ENCODE results near the gene TMEM156.
A peak's percentile ranks its signal among the peaks of the same experiment; 100 is the strongest.
"Not testable (repeated sequence)": the region's sequence is repeated elsewhere in the genome, so short reads cannot be mapped to it uniquely, and the experiment has no call there.

Gene TMEM156

DNA sequence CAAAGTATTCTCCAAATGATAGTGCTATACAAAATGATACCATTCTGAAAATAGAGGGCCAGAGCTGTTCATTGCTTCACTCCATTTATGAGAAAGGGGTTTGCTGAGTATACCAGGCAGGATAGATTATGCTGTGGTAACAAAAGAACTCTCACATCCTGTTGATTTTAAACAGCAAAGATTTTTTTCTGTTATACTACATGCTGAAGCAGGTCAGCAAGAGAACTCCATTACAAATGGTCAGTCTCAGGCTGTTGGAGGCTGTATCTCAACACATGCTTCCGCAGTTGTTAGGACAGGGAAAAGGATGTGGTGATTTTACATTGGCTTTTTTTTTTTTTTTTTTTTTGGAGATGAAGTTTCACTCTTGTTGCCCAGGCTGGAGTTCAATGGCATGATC lies 16.1 kb upstream of the TMEM156 start:
- Histone ChIP-seq H3K9me3 (ENCODE audit: control insufficient read depth, insufficient read depth, low read length) (no peaks in the 10 kb centered on the region), H3K36me3 (ENCODE audit: insufficient read depth, low read length) (no peaks in the 10 kb centered on the region), H3K9ac (ENCODE audit: low read depth, low read length) (no peak overlapping the region), H3K4me1 (ENCODE audit: insufficient read depth, low read length) (peaks cover 14% of the 10 kb centered on the region)

- Histone ChIP-seq H3K9me3 (ENCODE audit: control insufficient read depth, insufficient read depth, low read length) (no peaks in the 10 kb centered on the region), H3K9ac (ENCODE audit: low read depth, low read length) (no peak overlapping the region)
Observed at GRCh38 chr4:39047681-39048080, 15.5 kb upstream of the TMEM156 start.

DNA sequence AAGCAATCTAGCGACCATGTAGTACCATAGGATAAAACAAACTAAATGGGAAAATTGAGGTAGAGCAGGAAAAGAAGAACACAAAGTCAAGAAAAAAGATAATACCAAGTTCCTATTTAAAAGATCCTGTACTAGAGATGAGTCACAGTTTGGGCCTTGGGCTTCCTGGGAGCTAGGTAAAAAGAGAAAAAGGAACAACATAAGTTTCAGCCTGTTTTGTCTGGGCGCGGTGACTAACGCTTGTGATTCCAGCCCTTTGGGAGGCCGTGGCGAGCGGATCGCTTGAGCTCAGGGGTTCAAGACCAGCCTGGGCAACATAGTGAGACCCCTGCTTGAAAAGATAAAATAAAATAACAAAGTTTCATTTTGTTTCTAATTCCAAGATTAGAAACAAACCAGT lies 14.0 kb upstream of the TMEM156 start:
- H3K9ac ChIP-seq (ENCODE audit: low read depth, low read length) = peak overlapping the region; percentile 91; the same call in 1 of the 2 replicates
- H3K4me1 ChIP-seq (ENCODE audit: insufficient read depth, low read length) = peaks cover 13% of the 10 kb centered on the region
- H3K36me3 ChIP-seq (ENCODE audit: insufficient read depth, low read length) = no peaks in the 10 kb centered on the region
- no peaks in the 10 kb centered on the region for H3K9me3 ChIP-seq (ENCODE audit: control insufficient read depth, insufficient read depth, low read length)

More at GRCh38 chr4:39047681-39048080, 15.5 kb upstream of the TMEM156 start:
- Histone ChIP-seq H3K4me1 (ENCODE audit: insufficient read depth, low read length) (peaks cover 19% of the 10 kb centered on the region), H3K36me3 (ENCODE audit: insufficient read depth, low read length) (no peaks in the 10 kb centered on the region)

GRCh38 chr4:39045827-39046221 lies 13.6 kb upstream of the TMEM156 start:
- peaks cover 12% of the 10 kb centered on the region for H3K4me1 ChIP-seq (ENCODE audit: insufficient read depth, low read length)
- peak overlapping the region; percentile 91; the same call in 1 of the 2 replicates for H3K9ac ChIP-seq (ENCODE audit: low read depth, low read length)
- H3K36me3 ChIP-seq (ENCODE audit: insufficient read depth, low read length) = no peaks in the 10 kb centered on the region
- no peaks in the 10 kb centered on the region for H3K9me3 ChIP-seq (ENCODE audit: control insufficient read depth, insufficient read depth, low read length)

- Histone ChIP-seq H3K9ac (ENCODE audit: low read depth, low read length) (peak overlapping the region; percentile 91), H3K36me3 (ENCODE audit: insufficient read depth, low read length) (no peaks in the 10 kb centered on the region), H3K9me3 (ENCODE audit: control insufficient read depth, insufficient read depth, low read length) (no peaks in the 10 kb centered on the region)
Observed at GRCh38 chr4:39044956-39045826, 13.0 kb upstream of the TMEM156 start.

DNA sequence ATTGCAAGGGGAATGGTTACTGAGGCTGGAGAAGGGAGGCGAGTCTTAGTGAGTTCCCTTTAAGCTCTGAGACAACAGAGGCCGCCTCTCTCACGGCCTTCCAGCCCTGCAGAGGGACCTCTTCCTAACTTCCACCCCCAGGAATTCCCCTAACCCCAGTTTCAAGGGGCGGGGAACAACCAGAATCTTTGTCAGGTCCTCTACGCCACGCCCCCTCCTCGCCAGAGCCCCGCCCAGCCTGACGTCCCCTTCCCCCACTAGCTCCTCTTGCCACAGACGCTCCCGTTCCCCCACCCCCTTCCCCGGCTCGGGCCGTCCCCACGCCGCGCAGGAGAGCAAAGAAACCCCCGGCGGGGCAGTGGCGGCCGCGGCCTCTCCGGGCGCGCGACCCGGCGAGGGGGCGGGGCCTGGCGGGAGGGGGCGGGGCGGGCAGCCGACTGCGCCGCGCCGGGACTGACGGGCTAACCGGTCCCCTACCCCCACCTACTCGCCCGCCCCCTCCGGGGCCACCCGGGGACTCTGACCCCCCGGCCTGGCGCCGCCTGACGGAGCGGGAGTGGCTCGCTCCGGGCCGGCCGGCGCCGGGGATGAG lies 12.3 kb upstream of the TMEM156 start:
- Histone ChIP-seq H3K9me3 (ENCODE audit: control insufficient read depth, insufficient read depth, low read length) (no peaks in the 10 kb centered on the region), H3K36me3 (ENCODE audit: insufficient read depth, low read length) (no peaks in the 10 kb centered on the region), H3K4me1 (ENCODE audit: insufficient read depth, low read length) (peaks cover 18% of the 10 kb centered on the region), H3K9ac (ENCODE audit: low read depth, low read length) (peak overlapping the region; percentile 91)

More at GRCh38 chr4:39044956-39045826, 13.0 kb upstream of the TMEM156 start:
- peaks cover 12% of the 10 kb centered on the region for H3K4me1 ChIP-seq (ENCODE audit: insufficient read depth, low read length)

GRCh38 chr4:39043861-39044363 lies 11.7 kb upstream of the TMEM156 start:
- no peaks in the 10 kb centered on the region for H3K9me3 ChIP-seq (ENCODE audit: control insufficient read depth, insufficient read depth, low read length)
- peak overlapping the region; percentile 91 for H3K9ac ChIP-seq (ENCODE audit: low read depth, low read length)
- peaks cover 21% of the 10 kb centered on the region for H3K4me1 ChIP-seq (ENCODE audit: insufficient read depth, low read length)
- H3K36me3 ChIP-seq (ENCODE audit: insufficient read depth, low read length) = no peaks in the 10 kb centered on the region; the same call in 1 of the 2 replicates

- peak overlapping the region; percentile 91; the same call in 1 of the 2 replicates for H3K9ac ChIP-seq (ENCODE audit: low read depth, low read length)
- peaks cover 21% of the 10 kb centered on the region for H3K4me1 ChIP-seq (ENCODE audit: insufficient read depth, low read length)
- no peaks in the 10 kb centered on the region; the same call in 1 of the 2 replicates for H3K36me3 ChIP-seq (ENCODE audit: insufficient read depth, low read length)
- H3K9me3 ChIP-seq (ENCODE audit: control insufficient read depth, insufficient read depth, low read length) = no peaks in the 10 kb centered on the region
Observed at GRCh38 chr4:39043058-39043860, 11.1 kb upstream of the TMEM156 start.

DNA sequence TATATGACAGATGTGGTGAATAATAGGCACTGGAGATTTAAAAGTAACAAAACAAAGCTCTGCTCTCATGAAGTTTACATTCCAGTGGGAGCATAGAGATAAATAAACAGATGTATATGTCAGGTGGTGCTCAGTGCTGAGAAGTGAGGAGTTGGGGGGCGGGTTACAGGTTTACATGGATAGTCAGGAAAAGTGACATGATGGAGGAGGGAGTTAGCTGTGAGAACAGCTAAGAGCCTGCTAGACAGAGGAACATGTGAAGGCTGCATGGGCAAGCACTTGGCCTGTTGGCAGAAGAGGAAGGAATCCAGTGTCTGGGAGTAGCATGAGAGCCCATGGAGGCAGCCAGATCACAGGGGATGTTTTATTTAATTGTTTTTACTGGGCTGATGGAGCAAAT lies 10.2 kb upstream of the TMEM156 start:
- Histone ChIP-seq H3K9ac (ENCODE audit: low read depth, low read length) (no peak overlapping the region), H3K4me1 (ENCODE audit: insufficient read depth, low read length) (peaks cover 29% of the 10 kb centered on the region), H3K9me3 (ENCODE audit: control insufficient read depth, insufficient read depth, low read length) (no peaks in the 10 kb centered on the region), H3K36me3 (ENCODE audit: insufficient read depth, low read length) (no peaks in the 10 kb centered on the region; the same call in 1 of the 2 replicates)

- Histone ChIP-seq H3K36me3 (ENCODE audit: insufficient read depth, low read length) (no peaks in the 10 kb centered on the region; the same call in 1 of the 2 replicates), H3K9ac (ENCODE audit: low read depth, low read length) (no peak overlapping the region), H3K4me1 (ENCODE audit: insufficient read depth, low read length) (peaks cover 30% of the 10 kb centered on the region), H3K9me3 (ENCODE audit: control insufficient read depth, insufficient read depth, low read length) (no peaks in the 10 kb centered on the region)
Observed at GRCh38 chr4:39039108-39039507, 6.9 kb upstream of the TMEM156 start.

GRCh38 chr4:39037941-39038340 lies 5.7 kb upstream of the TMEM156 start:
- Histone ChIP-seq H3K9me3 (ENCODE audit: control insufficient read depth, insufficient read depth, low read length) (no peaks in the 10 kb centered on the region), H3K9ac (ENCODE audit: low read depth, low read length) (no peak overlapping the region), H3K36me3 (ENCODE audit: insufficient read depth, low read length) (no peaks in the 10 kb centered on the region; the same call in 1 of the 2 replicates), H3K4me1 (ENCODE audit: insufficient read depth, low read length) (peaks cover 19% of the 10 kb centered on the region)

DNA sequence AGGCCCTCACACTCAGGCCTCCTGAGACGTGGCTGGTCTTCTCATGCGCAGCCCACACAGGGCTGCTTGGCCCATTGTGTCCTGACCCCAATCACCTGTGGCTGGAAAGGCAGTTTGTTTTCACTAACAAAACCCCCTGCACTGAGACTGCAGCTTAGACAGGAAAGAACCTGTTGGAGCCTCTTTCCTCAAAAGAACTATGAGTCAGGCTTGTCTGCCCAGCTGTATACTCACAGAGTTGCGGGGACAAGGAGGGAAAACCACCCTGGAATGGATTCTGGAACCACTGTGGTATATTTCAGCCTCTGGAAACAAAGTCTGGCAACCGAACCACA lies 5.2 kb upstream of the TMEM156 start:
- Histone ChIP-seq H3K4me1 (ENCODE audit: insufficient read depth, low read length) (peaks cover 18% of the 10 kb centered on the region), H3K9me3 (ENCODE audit: control insufficient read depth, insufficient read depth, low read length) (no peaks in the 10 kb centered on the region), H3K36me3 (ENCODE audit: insufficient read depth, low read length) (no peaks in the 10 kb centered on the region; the same call in 1 of the 2 replicates), H3K9ac (ENCODE audit: low read depth, low read length) (no peak overlapping the region)

GRCh38 chr4:39036172-39036571 lies 4.0 kb upstream of the TMEM156 start:
- Histone ChIP-seq H3K9ac (ENCODE audit: low read depth, low read length) (no peak overlapping the region), H3K36me3 (ENCODE audit: insufficient read depth, low read length) (no peaks in the 10 kb centered on the region; the same call in 1 of the 2 replicates), H3K4me1 (ENCODE audit: insufficient read depth, low read length) (peaks cover 18% of the 10 kb centered on the region), H3K9me3 (ENCODE audit: control insufficient read depth, insufficient read depth, low read length) (no peaks in the 10 kb centered on the region)

- not testable (repeated sequence) for H3K9ac ChIP-seq (ENCODE audit: low read depth, low read length); H3K9me3 ChIP-seq (ENCODE audit: control insufficient read depth, insufficient read depth, low read length); H3K36me3 ChIP-seq (ENCODE audit: insufficient read depth, low read length); H3K4me1 ChIP-seq (ENCODE audit: insufficient read depth, low read length)
Observed at GRCh38 chr4:39031590-39032020, 604 bp downstream of the TMEM156 start.

Data from ES-I3 (cell line).